Measurements from ENCODE around the gene DAPK1.

Gene DAPK1

GRCh38 chr9:87686520-87687090, 188.9 kb downstream of the DAPK1 start:
- no peak for TF ChIP-seq CTCF (IDR thresholded peaks at IDR 0.05)
- TF ChIP-seq ZFX (IDR thresholded peaks at IDR 0.05; ENCODE audit: borderline replicate concordance) = no peak
- no peak overlapping the region for H3K27ac ChIP-seq

- TF ChIP-seq CTCF (IDR thresholded peaks at IDR 0.05) = no peak
- no peak for TF ChIP-seq ZFX (IDR thresholded peaks at IDR 0.05; ENCODE audit: borderline replicate concordance)
These were observed 189.5 kb downstream of the DAPK1 start for GRCh38 chr9:87687207-87687606.

GRCh38 chr9:87694236-87694755, 196.6 kb downstream of the DAPK1 start:
- TF ChIP-seq CTCF (IDR thresholded peaks at IDR 0.05) (no peak), ZFX (IDR thresholded peaks at IDR 0.05; ENCODE audit: borderline replicate concordance) (no peak)
- no peak overlapping the region for H3K27ac ChIP-seq

More at GRCh38 chr9:87687207-87687606, 189.5 kb downstream of the DAPK1 start:
- H3K27ac ChIP-seq = no peak overlapping the region

GRCh38 chr9:87695523-87695922, 197.9 kb downstream of the DAPK1 start:
- no peak overlapping the region for H3K27ac ChIP-seq
- TF ChIP-seq CTCF (IDR thresholded peaks at IDR 0.05) = no peak
- TF ChIP-seq ZFX (IDR thresholded peaks at IDR 0.05; ENCODE audit: borderline replicate concordance) = no peak

- no peak overlapping the region for H3K27ac ChIP-seq
- TF ChIP-seq CTCF (IDR thresholded peaks at IDR 0.05) = no peak
- TF ChIP-seq ZFX (IDR thresholded peaks at IDR 0.05; ENCODE audit: borderline replicate concordance) = no peak
These were observed 199.0 kb downstream of the DAPK1 start for GRCh38 chr9:87696641-87697040.

- TF ChIP-seq ZFX (IDR thresholded peaks at IDR 0.05; ENCODE audit: borderline replicate concordance) = no peak
- no peak for TF ChIP-seq CTCF (IDR thresholded peaks at IDR 0.05)
- H3K27ac ChIP-seq = no peak overlapping the region
These were observed 200.6 kb downstream of the DAPK1 start for GRCh38 chr9:87698069-87698809.

- TF ChIP-seq ZFX (IDR thresholded peaks at IDR 0.05; ENCODE audit: borderline replicate concordance) (no peak), CTCF (IDR thresholded peaks at IDR 0.05) (no peak)
These were observed 202.2 kb downstream of the DAPK1 start for GRCh38 chr9:87699835-87700234.

More at GRCh38 chr9:87699835-87700234, 202.2 kb downstream of the DAPK1 start:
- no peak overlapping the region for H3K27ac ChIP-seq

Data from 22Rv1 (cell line).